Activated CD4-positive, alpha-beta memory T cell treated with anti-CD3 and anti-CD28 coated beads, Interleukin-2, amount 10 ng/mL, durations not matched to agents 7 days and 5 days (primary cell): ENCODE data around the gene ASRGL1. TPM values are rescaled to one million over a fixed set of nuclear protein-coding genes. Genes with fewer than 3 reads are reported as not detected.

Experiments
- CTCF ChIA-PET: fragments of 350-600 bp; sonication (Branson Sonifier 250); formaldehyde crosslinking; loops from one replicate; lab custom pipeline; 2021; ENCODE audit warnings: antibody characterized with exemption, inconsistent platforms; lab: Charles Lee
- POLR2A ChIA-PET: fragments of 350-600 bp; sonication (Branson Sonifier 250); formaldehyde crosslinking; loops from one replicate; lab custom pipeline; 2021; ENCODE audit warnings: antibody characterized with exemption; lab: Charles Lee
- DNase-seq: peaks from one replicate; pipeline ENCODE4 v3.0.0-alpha.2; 2020
- H3K27ac Mint-ChIP-seq: one replicate; pipeline ENCODE4 v1.8.0; 2021; ENCODE audit warnings: mild to moderate bottlenecking, mixed read lengths
- H3K27me3 Mint-ChIP-seq: one replicate; pipeline ENCODE4 v1.8.0; 2021; ENCODE audit warnings: mixed read lengths
- H3K36me3 Mint-ChIP-seq: one replicate; pipeline ENCODE4 v1.8.0; 2021; ENCODE audit warnings: low read depth, mixed read lengths
- H3K4me1 Mint-ChIP-seq: one replicate; pipeline ENCODE4 v1.8.0; 2021; ENCODE audit warnings: mixed read lengths
- H3K4me3 Mint-ChIP-seq: one replicate; pipeline ENCODE4 v1.8.0; 2021; ENCODE audit warnings: mild to moderate bottlenecking, mixed read lengths
- H3K9me3 Mint-ChIP-seq: one replicate; pipeline ENCODE4 v1.8.0; 2021; ENCODE audit warnings: mixed read lengths
- total RNA-seq, 2 experiments: library from RNA; stranded (reverse); gene quantifications; one replicate each; pipeline ENCODE4 v1.2.3, GENCODE V29; 2021

ASRGL1 gene
- total RNA-seq, 2 experiments from 2014 or later, result 6.2 to 6.5 TPM

GRCh38 chr11:62409831-62410230, 72.6 kb downstream of the ASRGL1 start:
- Mint-ChIP-seq H3K27ac (no peak overlapping the region), H3K9me3 (no peaks in the 10 kb centered on the region), H3K27me3 (peaks cover 3% of the 10 kb centered on the region), H3K36me3 (no peaks in the 10 kb centered on the region), H3K4me3 (no peak overlapping the region), H3K4me1 (no peaks in the 10 kb centered on the region)
- CTCF ChIA-PET, result interaction anchor here (0.9 to 1.7 kb wide), 4 partner anchors 15 to 151 kb away, joined by 3 to 8 read pairs (median 5); no protein-coding TSS in a partner anchor
- POLR2A ChIA-PET, result no interaction called here
- DNase-seq, result no peak

GRCh38 chr11:62410972-62411371, 73.7 kb downstream of the ASRGL1 start:
- H3K4me1 Mint-ChIP-seq, result no peaks in the 10 kb centered on the region
- no peak for DNase-seq
- no peak overlapping the region for H3K27ac Mint-ChIP-seq
- ChIA-PET CTCF (interaction anchor here (1.0 to 1.6 kb wide), 2 partner anchors 14 to 16 kb away, joined by 7 read pairs; no protein-coding TSS in a partner anchor), POLR2A (no interaction called here)
- no peaks in the 10 kb centered on the region for H3K27me3 Mint-ChIP-seq
- H3K36me3 Mint-ChIP-seq, result no peaks in the 10 kb centered on the region
- no peak overlapping the region for H3K4me3 Mint-ChIP-seq
- H3K9me3 Mint-ChIP-seq, result no peaks in the 10 kb centered on the region

GRCh38 chr11:62411524-62411923, 74.3 kb downstream of the ASRGL1 start:
- H3K27ac Mint-ChIP-seq, result no peak overlapping the region
- POLR2A ChIA-PET, result no interaction called here
- CTCF ChIA-PET, result interaction anchor here (1.0 to 1.6 kb wide), 2 partner anchors 13 to 16 kb away, joined by 7 read pairs; no protein-coding TSS in a partner anchor
- DNase-seq, result no peak
- no peaks in the 10 kb centered on the region for H3K4me1 Mint-ChIP-seq
- H3K36me3 Mint-ChIP-seq, result no peaks in the 10 kb centered on the region
- H3K9me3 Mint-ChIP-seq, result no peaks in the 10 kb centered on the region
- H3K27me3 Mint-ChIP-seq, result no peaks in the 10 kb centered on the region
- no peak overlapping the region for H3K4me3 Mint-ChIP-seq

GRCh38 chr11:62413060-62413696, 75.9 kb downstream of the ASRGL1 start:
- CTCF ChIA-PET, result interaction anchor here (3.1 kb wide), 1 partner anchor 11 kb away, joined by 13 read pairs; no protein-coding TSS in a partner anchor
- no peak overlapping the region for H3K4me3 Mint-ChIP-seq
- DNase-seq, result no peak
- H3K36me3 Mint-ChIP-seq, result no peaks in the 10 kb centered on the region
- no peaks in the 10 kb centered on the region for H3K4me1 Mint-ChIP-seq
- POLR2A ChIA-PET, result interaction anchor here (0.9 kb wide), 1 partner anchor 252 kb away, joined by 4 read pairs; the partner anchor contains the start of genes C11orf98 and CSKMT
- no peak overlapping the region for H3K27ac Mint-ChIP-seq
- H3K27me3 Mint-ChIP-seq, result no peaks in the 10 kb centered on the region
- no peaks in the 10 kb centered on the region for H3K9me3 Mint-ChIP-seq

- H3K27me3 Mint-ChIP-seq, result no peaks in the 10 kb centered on the region
- ChIA-PET POLR2A (no interaction called here), CTCF (interaction anchor here (0.8 kb wide), 1 partner anchor 24 kb away, joined by 5 read pairs; no protein-coding TSS in a partner anchor)
- H3K4me1 Mint-ChIP-seq, result no peaks in the 10 kb centered on the region
- DNase-seq, result no peak
- no peak overlapping the region for H3K4me3 Mint-ChIP-seq
- no peaks in the 10 kb centered on the region for H3K9me3 Mint-ChIP-seq
- no peak overlapping the region for H3K27ac Mint-ChIP-seq
- H3K36me3 Mint-ChIP-seq, result no peaks in the 10 kb centered on the region
Measured at GRCh38 chr11:62416596-62416995, 79.3 kb downstream of the ASRGL1 start.

DNA sequence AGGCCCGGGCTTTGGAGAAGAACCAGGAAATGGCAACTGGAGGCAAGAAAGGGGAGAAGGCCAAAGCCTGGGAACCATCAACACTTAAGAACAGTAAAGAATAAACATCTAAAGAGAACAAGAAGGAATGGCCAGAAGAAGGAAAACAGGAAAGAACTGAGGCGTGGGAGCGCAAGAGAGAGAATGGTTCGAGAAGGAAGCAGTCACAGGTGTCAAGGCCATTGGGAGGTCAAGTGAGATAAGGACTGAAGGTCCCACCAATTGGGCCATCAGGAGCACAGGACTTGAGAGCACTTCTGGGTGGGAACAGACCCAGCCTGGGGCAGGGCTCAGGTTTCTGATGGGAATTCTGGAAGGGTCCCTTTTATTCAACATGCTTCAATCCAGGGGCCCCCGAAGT, 80.9 kb downstream of the ASRGL1 start:
- no peaks in the 10 kb centered on the region for H3K36me3 Mint-ChIP-seq
- no peaks in the 10 kb centered on the region for H3K9me3 Mint-ChIP-seq
- no peaks in the 10 kb centered on the region for H3K4me1 Mint-ChIP-seq
- POLR2A ChIA-PET, result interaction anchor here (1.4 kb wide), 1 partner anchor 27 kb away, joined by 4 read pairs; no protein-coding TSS in a partner anchor
- no peak overlapping the region for H3K27ac Mint-ChIP-seq
- H3K27me3 Mint-ChIP-seq, result no peaks in the 10 kb centered on the region
- H3K4me3 Mint-ChIP-seq, result no peak overlapping the region
- CTCF ChIA-PET, result no interaction called here
- DNase-seq, result no peak

DNA sequence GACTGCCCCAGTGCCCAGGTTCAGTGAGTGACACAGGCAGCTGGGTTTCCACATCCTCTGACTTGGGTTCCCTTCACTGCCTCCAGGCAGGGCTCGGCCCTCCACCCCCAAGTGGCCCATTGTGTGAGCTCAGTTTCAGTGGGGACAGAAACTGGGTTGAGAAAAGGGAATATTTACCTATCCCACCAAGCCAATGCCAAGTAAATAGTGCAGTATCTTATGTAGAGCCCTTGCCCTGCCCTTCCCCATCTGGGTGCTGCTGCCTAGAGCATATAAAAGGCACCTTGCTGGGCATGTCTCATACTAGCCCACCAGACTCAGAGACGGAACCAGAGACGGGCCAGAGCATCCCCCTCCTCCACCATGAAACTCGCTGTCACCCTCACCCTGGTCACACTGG, 81.5 kb downstream of the ASRGL1 start, which contains the start of gene SCGB1A1:
Gene SCGB1A1 (plus strand): TSS at position 301 of the 400 bp plus-strand sequence. CDS start 63 bp downstream, at position 364.
- H3K9me3 Mint-ChIP-seq, result no peaks in the 10 kb centered on the region
- H3K4me3 Mint-ChIP-seq, result no peak within 1 kb of the TSS
- ChIA-PET CTCF (no interaction called here), POLR2A (interaction anchor here (1.4 kb wide), 1 partner anchor 26 kb away, joined by 4 read pairs; no protein-coding TSS in a partner anchor)
- no peaks in the 10 kb centered on the region for H3K36me3 Mint-ChIP-seq
- H3K27ac Mint-ChIP-seq, result no peak within 1 kb of the TSS
- no peak for DNase-seq
- no peaks in the 10 kb centered on the region for H3K4me1 Mint-ChIP-seq
- no peaks in the 10 kb centered on the region for H3K27me3 Mint-ChIP-seq

- H3K4me3 Mint-ChIP-seq, result no peak overlapping the region
- POLR2A ChIA-PET, result interaction anchor here (1.4 kb wide), 1 partner anchor 25 kb away, joined by 4 read pairs; no protein-coding TSS in a partner anchor
Measured at GRCh38 chr11:62419314-62419929, 82.2 kb downstream of the ASRGL1 start.

GRCh38 chr11:62419943-62420342, 82.7 kb downstream of the ASRGL1 start:
- CTCF ChIA-PET, result no interaction called here
- H3K4me3 Mint-ChIP-seq, result no peak overlapping the region
- H3K9me3 Mint-ChIP-seq, result no peaks in the 10 kb centered on the region

More at GRCh38 chr11:62419314-62419929, 82.2 kb downstream of the ASRGL1 start:
- no peaks in the 10 kb centered on the region for H3K9me3 Mint-ChIP-seq
- H3K27me3 Mint-ChIP-seq, result peaks cover 1% of the 10 kb centered on the region
- peaks cover 4% of the 10 kb centered on the region for H3K4me1 Mint-ChIP-seq
- H3K36me3 Mint-ChIP-seq, result no peaks in the 10 kb centered on the region
- no peak for DNase-seq
- H3K27ac Mint-ChIP-seq, result no peak overlapping the region
- CTCF ChIA-PET, result no interaction called here

GRCh38 chr11:62420882-62421281, 83.6 kb downstream of the ASRGL1 start:
- H3K36me3 Mint-ChIP-seq, result no peaks in the 10 kb centered on the region
- CTCF ChIA-PET, result interaction anchor here (2.4 to 9.3 kb wide), 2 partner anchors 26 to 120 kb away, joined by 9 to 256 read pairs; no protein-coding TSS in a partner anchor
- no peak overlapping the region for H3K4me3 Mint-ChIP-seq
- no peaks in the 10 kb centered on the region for H3K9me3 Mint-ChIP-seq
- no peak for DNase-seq
- H3K4me1 Mint-ChIP-seq, result peaks cover 13% of the 10 kb centered on the region
- POLR2A ChIA-PET, result interaction anchor here (1.3 kb wide), 1 partner anchor 121 kb away, joined by 3 read pairs; no protein-coding TSS in a partner anchor
- peaks cover 1% of the 10 kb centered on the region for H3K27me3 Mint-ChIP-seq
- no peak overlapping the region for H3K27ac Mint-ChIP-seq

More at GRCh38 chr11:62419943-62420342, 82.7 kb downstream of the ASRGL1 start:
- Mint-ChIP-seq H3K4me1 (peaks cover 9% of the 10 kb centered on the region), H3K27me3 (peaks cover 1% of the 10 kb centered on the region), H3K36me3 (no peaks in the 10 kb centered on the region), H3K27ac (no peak overlapping the region)
- POLR2A ChIA-PET, result no interaction called here
- no peak for DNase-seq

- CTCF ChIA-PET, result interaction anchor here (0.6 to 9.3 kb wide), 6 partner anchors 27 to 234 kb away, joined by 4 to 256 read pairs (median 8); no protein-coding TSS in a partner anchor
- DNase-seq, result no peak
- Mint-ChIP-seq H3K27ac (no peak overlapping the region), H3K36me3 (no peaks in the 10 kb centered on the region), H3K4me1 (peaks cover 23% of the 10 kb centered on the region), H3K27me3 (peaks cover 1% of the 10 kb centered on the region), H3K4me3 (no peak overlapping the region), H3K9me3 (no peaks in the 10 kb centered on the region)
- POLR2A ChIA-PET, result interaction anchor here (0.9 to 4.2 kb wide), 3 partner anchors 120 to 138 kb away, joined by 3 to 36 read pairs (median 3); no protein-coding TSS in a partner anchor
Measured at GRCh38 chr11:62421996-62422395, 84.7 kb downstream of the ASRGL1 start.

- DNase-seq, result no peak
- H3K4me1 Mint-ChIP-seq, result peaks cover 32% of the 10 kb centered on the region
- peaks cover 1% of the 10 kb centered on the region for H3K27me3 Mint-ChIP-seq
- ChIA-PET POLR2A (interaction anchor here (4.2 kb wide), 1 partner anchor 137 kb away, joined by 36 read pairs; no protein-coding TSS in a partner anchor), CTCF (interaction anchor here (1.0 to 9.3 kb wide), 4 partner anchors 82 to 272 kb away, joined by 4 to 256 read pairs (median 118); no protein-coding TSS in a partner anchor)
- no peaks in the 10 kb centered on the region for H3K9me3 Mint-ChIP-seq
- H3K36me3 Mint-ChIP-seq, result no peaks in the 10 kb centered on the region
- no peak overlapping the region for H3K4me3 Mint-ChIP-seq
- H3K27ac Mint-ChIP-seq, result no peak overlapping the region
Measured at GRCh38 chr11:62423012-62423411, 85.8 kb downstream of the ASRGL1 start.
